ENCODE results near the gene CSH1. TPM values are rescaled to one million over a fixed set of nuclear protein-coding genes. Genes with fewer than 3 reads are reported as not detected.
"Not testable (repeated sequence)": the region's sequence is repeated elsewhere in the genome, so short reads cannot be mapped to it uniquely, and the experiment has no call there.

The CSH1 gene
- total RNA-seq, 1 experiment from 2014 or later = not detected

DNA sequence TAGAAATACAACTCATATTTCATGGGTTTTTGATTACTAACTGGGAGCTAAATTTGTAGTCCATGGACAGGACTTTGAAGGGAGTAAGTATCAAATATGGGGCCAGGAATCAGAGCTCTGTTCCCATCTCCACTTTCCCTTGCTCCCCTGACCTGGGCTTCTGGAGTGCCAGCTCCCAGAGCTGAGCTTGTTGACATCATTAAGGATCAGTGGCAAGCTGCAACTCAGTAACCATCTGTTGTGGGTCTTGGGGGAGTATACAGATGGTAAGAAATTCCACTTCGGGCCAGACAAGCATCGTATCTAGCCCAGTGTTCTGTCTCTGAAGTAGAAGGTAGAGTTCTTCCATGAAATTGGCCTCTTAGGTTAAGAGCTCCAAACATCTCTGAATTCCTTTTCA is 5.6 kb upstream of the CSH1 start:
- not testable (repeated sequence) for H3K4me3 ChIP-seq (ENCODE audit: insufficient read depth, low read depth, low read length); H3K27me3 ChIP-seq (ENCODE audit: control insufficient read depth, insufficient read depth, low read length); H3K36me3 ChIP-seq (replicated peaks; ENCODE audit: control insufficient read depth, insufficient read depth, low read length); DNase-seq

DNA sequence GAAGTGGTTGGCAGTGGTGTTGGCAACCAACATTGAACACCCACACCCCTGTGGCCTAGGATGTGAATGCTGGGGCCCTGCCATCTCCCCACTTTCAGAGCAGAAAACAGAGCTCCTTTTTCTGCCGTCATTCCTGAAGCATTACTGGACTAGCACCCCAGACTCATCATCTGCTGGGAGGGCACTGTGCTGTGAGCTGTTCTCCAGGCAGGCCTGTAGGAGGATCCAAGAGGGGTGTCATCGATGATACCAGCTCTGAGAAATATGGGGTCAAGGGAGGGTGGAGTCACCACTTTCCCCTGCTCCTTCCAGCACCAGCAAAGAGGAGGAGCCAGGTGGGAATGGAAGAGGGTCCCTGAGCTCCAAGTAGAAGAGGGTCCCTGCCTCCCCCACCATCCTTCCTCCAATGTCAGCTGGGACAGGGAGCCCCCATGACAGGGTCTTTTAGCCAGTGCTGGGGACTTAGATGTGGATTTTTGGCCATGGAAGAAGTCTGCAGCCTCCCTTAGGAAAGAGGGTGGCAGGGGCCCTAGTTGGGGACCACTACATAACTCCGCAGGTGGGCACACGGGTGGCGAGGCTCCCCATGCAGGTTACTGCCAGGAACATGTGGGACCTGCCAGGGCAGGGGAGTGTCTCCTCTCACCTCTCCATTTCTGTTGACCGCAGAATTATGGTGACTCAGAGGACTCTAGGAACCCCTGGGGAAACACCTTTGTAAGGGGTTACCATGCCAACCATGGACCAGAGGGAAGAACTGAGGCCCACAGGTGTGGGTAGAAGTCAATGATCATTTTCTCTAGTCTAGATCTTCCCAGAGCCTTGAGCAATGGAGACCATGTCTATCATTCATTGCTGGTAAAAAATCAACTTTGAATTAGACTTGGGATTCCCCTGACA is 2.8 kb upstream of the CSH1 start:
- not testable (repeated sequence) for H3K4me3 ChIP-seq (ENCODE audit: insufficient read depth, low read depth, low read length); H3K27me3 ChIP-seq (ENCODE audit: control insufficient read depth, insufficient read depth, low read length); H3K36me3 ChIP-seq (replicated peaks; ENCODE audit: control insufficient read depth, insufficient read depth, low read length); DNase-seq

DNA sequence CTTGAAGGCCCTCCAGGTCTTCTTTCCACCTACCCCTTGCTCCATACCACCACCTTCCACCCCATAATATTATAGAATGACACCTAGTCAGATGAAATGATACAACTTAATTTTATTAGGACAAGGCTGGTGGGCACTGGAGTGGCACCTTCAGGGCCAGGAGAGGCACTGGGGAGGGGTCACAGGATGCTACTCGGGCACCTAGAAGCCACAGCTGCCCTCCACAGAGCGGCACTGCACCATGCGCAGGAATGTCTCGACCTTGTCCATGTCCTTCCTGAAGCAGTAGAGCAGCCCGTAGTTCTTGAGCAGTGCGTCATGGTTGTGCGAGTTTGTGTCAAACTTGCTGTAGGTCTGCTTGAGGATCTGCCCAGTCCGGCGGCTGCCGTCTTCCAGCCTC is 1.6 kb downstream of the CSH1 start:
- not testable (repeated sequence) for H3K27me3 ChIP-seq (ENCODE audit: control insufficient read depth, insufficient read depth, low read length); DNase-seq; H3K4me3 ChIP-seq (ENCODE audit: insufficient read depth, low read depth, low read length); H3K36me3 ChIP-seq (replicated peaks; ENCODE audit: control insufficient read depth, insufficient read depth, low read length)

DNA sequence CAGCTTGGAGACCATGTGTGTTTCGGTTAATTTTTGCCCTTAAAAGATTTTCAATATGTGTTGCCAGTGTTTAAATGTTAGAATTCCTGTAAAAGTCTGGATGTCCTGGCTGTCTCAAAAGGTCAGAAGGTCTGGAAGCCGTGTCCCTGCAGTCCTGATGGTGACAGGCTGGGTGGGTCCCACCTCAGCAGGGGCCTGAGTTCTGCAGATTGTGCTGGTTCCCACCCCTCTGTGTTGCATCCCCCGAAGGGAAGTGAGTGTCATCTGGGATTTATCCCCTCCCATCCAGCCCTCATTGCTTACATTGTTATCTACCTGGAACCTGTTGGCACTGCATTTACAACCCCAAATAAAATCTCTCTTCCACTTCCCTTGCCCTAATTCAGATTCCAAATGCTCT is 2.4 kb downstream of the CSH1 start:
- DNase-seq; H3K36me3 ChIP-seq (replicated peaks; ENCODE audit: control insufficient read depth, insufficient read depth, low read length); H3K27me3 ChIP-seq (ENCODE audit: control insufficient read depth, insufficient read depth, low read length); H3K4me3 ChIP-seq (ENCODE audit: insufficient read depth, low read depth, low read length): not testable (repeated sequence)

DNA sequence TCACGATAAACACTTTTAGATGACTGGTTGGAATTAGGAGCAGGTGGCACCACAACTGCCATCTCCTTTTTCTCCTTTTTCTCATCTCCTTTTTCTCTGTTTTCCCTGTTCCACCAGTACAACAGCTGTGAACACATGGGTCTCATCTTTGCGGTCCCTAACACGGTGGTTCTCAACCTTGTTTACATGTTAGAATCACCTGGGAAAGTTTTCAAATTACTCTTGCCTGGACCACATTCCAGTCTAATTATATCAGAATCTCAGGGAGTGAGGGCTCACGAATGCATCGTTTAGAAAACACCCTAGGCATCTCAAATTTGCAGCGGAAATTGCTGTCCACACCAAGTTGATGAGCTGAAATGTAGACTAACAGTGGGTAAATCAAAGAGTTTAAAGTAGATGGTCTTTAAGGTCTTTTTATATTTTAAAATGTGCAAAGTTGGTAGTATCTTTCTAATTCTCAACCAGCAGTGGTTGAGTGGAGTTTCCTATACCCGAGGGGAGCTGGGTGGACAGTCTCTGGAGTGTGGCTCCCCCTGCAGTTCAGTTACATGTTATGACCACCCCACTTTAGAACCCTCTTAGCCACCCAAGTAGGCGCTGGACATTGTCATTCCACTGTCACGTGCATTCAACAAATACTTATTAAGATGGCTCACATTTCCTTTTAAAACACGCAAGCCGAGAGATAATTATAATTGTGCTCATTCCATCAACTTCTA is 3.9 kb downstream of the CSH1 start:
- DNase-seq = peak; percentile 46
- not testable (repeated sequence) for H3K27me3 ChIP-seq (ENCODE audit: control insufficient read depth, insufficient read depth, low read length); H3K36me3 ChIP-seq (replicated peaks; ENCODE audit: control insufficient read depth, insufficient read depth, low read length); H3K4me3 ChIP-seq (ENCODE audit: insufficient read depth, low read depth, low read length)

DNA sequence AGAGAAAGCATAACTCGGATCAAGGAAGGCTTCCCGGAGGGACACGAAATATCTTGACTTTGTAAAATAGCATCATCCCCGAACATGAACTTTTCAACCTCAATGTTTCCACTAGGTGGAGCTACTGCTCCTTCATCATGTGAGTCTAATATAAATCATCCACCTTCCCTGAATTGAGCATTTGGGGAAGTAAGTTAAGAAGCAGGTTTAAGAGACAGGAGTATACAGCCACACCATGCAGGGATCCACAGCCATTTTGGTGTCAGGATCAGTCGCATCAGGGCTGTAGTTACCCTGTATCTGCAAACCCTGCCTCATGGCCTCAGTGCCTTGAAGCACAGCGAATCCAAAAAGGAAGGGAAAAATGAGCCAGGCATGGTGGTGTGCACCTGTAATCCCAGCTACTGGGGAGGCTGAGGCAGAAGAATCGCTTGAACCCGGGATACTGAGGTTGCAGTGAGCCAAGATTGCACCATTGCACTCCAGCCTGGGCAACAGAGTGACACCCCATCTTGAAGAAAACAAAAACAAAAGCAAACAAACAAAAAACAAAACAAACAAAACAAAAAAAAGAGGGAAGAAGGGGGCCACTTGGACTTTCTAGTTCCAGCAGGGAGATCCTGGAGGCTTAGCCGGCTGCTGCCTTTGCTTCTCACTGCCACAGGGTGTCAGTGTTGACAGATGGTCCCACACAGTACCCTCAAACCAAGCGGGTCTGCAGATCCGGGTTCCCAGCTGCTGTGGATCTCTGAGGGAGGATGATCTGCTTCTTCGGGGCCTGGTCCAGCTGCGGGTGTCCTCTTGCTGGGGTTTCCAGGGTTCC is 7.1 kb downstream of the CSH1 start:
- not testable (repeated sequence) for H3K4me3 ChIP-seq (ENCODE audit: insufficient read depth, low read depth, low read length); H3K36me3 ChIP-seq (replicated peaks; ENCODE audit: control insufficient read depth, insufficient read depth, low read length)
- DNase-seq = peak; percentile 42

DNA sequence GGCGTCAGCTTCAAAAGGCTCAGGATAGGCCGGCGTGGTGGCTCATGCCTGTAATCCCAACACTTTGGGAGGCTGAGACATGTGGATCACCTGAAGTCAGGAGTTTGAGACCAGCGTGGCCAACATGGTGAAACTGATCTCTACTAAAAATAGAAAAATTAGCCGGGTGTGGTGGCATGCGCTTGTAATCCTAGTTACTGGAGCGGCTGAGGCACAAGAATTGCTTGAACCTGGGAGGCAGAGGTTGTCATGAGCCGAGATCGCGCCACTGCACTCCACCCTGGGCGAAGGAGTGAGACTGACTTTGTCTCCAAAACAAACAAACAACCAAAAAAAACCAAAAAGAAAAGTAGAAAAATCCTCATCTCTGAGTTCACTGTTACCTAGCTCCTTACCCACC is 11.3 kb downstream of the CSH1 start:
- H3K27me3 ChIP-seq (ENCODE audit: control insufficient read depth, insufficient read depth, low read length); DNase-seq; H3K4me3 ChIP-seq (ENCODE audit: insufficient read depth, low read depth, low read length); H3K36me3 ChIP-seq (replicated peaks; ENCODE audit: control insufficient read depth, insufficient read depth, low read length): not testable (repeated sequence)

More for the DNA sequence above, 7.1 kb downstream of the CSH1 start:
- not testable (repeated sequence) for H3K27me3 ChIP-seq (ENCODE audit: control insufficient read depth, insufficient read depth, low read length)

DNA sequence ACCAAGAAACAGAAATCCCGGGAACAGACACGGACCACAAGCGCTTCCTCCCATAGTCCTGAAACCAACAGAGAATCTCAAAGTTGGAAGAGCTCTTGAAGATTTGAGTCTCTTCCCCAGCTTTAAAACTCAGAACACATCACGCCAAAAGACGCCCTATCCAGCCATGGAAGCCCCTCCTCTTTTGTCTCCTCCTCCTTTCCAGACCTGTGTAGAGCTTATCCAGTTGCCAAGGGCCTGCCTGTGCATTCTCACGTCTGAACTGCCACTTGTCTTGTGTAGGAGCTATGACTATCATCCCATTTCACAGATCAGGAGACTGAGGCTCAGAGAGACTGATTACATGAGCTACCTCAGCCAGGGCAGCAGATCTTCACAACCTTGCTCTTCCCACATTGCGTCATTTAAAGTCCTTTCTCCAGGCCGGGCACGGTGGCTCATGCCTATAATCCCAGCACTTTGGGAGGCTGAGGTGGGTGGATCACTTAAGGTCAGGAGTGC is 13.7 kb downstream of the CSH1 start:
- H3K36me3 ChIP-seq (replicated peaks; ENCODE audit: control insufficient read depth, insufficient read depth, low read length) = not testable (repeated sequence)

DNA sequence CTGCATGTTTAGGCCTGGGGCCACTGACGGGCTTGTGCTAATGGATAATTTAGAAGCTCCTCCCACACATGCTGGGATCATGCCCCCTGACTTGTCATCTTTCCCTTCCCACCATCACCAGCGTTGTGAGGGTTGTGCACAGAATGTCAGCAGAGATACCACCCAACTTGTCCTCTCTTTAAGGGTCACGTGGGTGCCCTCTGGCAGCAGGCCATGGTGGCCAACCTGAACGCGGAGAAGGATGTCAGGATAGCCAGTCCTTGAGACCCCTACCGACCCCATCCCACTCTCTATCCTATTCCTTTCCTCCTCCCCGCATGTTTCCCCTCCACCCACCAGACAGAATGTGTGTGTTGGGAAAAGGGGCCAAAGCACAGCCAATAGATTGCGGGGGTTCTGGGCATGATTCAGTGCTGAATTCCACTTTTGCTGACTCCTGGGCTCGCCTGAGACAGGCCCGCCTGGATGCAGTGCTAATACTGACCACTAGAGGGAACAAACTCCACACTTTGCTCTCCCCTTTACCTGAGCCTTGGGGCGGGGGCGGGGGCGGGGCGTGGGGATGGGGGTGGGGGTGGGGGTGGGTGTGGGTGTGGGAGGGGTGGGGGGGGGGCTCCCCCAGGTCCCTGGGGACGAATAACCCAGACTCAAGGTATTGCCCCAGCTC is 14.3 kb downstream of the CSH1 start, which contains the start of gene GH2:
Gene GH2 (minus strand): TSS at position 10 of the 667 bp plus-strand sequence. CDS start 143 bp downstream, outside the sequence.
- DNase-seq = peak; percentile 91
- no peaks in the 10 kb centered on the region for H3K36me3 ChIP-seq (replicated peaks; ENCODE audit: control insufficient read depth, insufficient read depth, low read length)
- H3K4me3 ChIP-seq (ENCODE audit: insufficient read depth, low read depth, low read length) = no peak within 1 kb of the TSS
- no peaks in the 10 kb centered on the region for H3K27me3 ChIP-seq (ENCODE audit: control insufficient read depth, insufficient read depth, low read length)

More for the DNA sequence above, 13.7 kb downstream of the CSH1 start:
- peak; percentile 19 for DNase-seq
- H3K4me3 ChIP-seq (ENCODE audit: insufficient read depth, low read depth, low read length); H3K27me3 ChIP-seq (ENCODE audit: control insufficient read depth, insufficient read depth, low read length): not testable (repeated sequence)

DNA sequence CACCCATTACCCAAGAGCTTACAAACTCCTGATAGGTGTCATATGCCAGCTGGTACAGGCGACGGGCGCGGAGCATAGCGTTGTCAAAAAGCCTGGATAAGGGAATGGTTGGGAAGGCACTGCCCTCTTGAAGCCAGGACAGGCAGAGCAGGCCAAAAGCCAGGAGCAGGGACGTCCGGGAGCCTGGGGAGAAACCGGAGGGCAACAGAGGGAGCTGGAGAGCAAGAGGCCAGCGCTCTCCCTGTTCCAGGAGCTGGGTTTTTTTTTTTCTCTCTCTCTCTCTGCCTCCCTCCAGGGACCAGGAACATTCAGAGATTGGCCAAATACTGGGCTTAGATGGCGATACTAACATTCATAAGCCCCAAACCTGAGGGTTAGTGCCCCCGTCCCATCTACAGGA is 15.0 kb downstream of the CSH1 start:
- peak; percentile 77 for DNase-seq
- not testable (repeated sequence) for H3K36me3 ChIP-seq (replicated peaks; ENCODE audit: control insufficient read depth, insufficient read depth, low read length); H3K4me3 ChIP-seq (ENCODE audit: insufficient read depth, low read depth, low read length); H3K27me3 ChIP-seq (ENCODE audit: control insufficient read depth, insufficient read depth, low read length)

DNA sequence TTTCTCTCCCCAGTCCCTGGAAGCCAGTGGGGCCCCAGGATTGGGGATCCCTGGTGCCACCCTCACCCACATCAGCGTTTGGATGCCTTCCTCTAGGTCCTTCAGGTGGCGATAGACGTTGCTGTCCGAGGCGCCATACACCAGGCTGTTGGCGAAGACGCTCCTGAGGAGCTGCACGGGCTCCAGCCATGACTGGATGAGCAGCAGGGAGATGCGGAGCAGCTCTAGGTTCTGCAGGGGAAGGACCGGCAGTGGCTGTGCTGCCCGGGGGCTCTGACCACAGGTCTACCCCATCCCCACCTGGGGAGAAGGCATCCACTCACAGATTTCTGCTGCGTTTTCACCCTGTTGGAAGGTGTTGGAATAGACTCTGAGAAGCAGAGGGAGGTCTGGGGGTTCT is 15.7 kb downstream of the CSH1 start:
- Histone ChIP-seq H3K36me3 (replicated peaks; ENCODE audit: control insufficient read depth, insufficient read depth, low read length) (no peaks in the 10 kb centered on the region), H3K4me3 (ENCODE audit: insufficient read depth, low read depth, low read length) (no peak overlapping the region), H3K27me3 (ENCODE audit: control insufficient read depth, insufficient read depth, low read length) (no peaks in the 10 kb centered on the region)
- DNase-seq = peak; percentile 35

DNA sequence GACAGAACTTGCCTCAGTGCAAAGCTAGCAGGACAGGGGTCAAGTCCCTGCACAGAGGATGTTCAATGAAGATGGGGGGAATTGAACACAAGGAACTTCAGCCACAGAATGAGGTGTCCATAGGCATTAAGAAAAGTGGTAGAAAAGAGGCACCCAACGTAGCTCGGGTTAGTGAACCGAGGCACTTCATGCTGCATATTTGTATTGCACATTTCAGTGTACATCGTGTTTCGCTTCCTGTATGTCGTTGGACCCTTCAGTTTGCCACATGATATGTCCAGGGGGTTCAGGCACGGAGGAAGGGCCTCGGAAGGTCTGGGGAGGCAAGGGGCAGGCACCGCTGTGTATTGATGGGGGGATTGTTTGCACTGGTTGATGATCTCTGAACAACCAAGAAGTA is 18.0 kb downstream of the CSH1 start:
- not testable (repeated sequence) for H3K27me3 ChIP-seq (ENCODE audit: control insufficient read depth, insufficient read depth, low read length); DNase-seq; H3K4me3 ChIP-seq (ENCODE audit: insufficient read depth, low read depth, low read length); H3K36me3 ChIP-seq (replicated peaks; ENCODE audit: control insufficient read depth, insufficient read depth, low read length)

DNA sequence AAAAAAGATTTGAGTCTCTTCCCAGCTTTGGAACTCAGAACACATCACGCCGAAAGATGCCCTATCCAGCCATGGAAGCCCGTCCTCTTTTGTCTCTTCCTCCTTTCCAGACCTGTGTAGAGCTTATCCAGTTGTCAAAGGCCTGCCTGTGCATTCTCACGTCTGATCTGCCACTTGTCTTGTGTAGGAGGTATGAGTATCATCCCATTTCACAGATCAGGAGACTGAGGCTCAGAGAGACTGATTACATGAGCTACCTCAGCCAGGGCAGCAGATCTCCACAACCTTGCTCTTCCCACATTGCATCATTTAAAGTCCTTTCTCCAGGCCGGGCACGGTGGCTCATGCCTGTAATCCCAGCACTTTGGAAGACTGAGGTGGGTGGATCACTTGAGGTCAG is 21.7 kb downstream of the CSH1 start:
- not testable (repeated sequence) for DNase-seq; H3K4me3 ChIP-seq (ENCODE audit: insufficient read depth, low read depth, low read length); H3K27me3 ChIP-seq (ENCODE audit: control insufficient read depth, insufficient read depth, low read length); H3K36me3 ChIP-seq (replicated peaks; ENCODE audit: control insufficient read depth, insufficient read depth, low read length)

DNA sequence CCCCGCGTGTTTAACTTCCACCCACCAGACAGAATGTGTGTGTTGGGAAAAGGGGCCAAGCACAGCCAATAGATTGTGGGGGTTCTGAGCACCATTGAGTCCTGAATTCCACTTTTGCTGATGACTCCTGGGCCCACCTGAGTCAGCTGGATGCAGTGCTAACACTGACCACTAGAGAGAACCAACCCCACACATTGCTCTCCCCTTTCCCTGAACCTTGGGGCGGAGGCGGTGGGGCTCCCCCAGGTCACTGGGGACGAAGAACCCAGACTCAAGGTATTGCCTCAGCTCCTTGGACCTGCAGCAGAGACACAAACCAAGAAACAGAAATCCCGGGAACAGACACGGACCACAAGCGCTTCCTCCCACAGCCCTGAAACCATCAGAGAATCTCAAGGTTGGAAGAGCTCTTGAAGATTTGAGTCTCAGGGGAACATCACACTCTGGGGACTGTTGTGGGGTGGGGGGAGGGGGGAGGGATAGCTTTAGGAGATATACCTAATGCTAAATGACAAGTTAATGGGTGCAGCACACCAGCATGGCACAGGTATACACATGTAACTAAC is 22.2 kb downstream of the CSH1 start:
- DNase-seq; H3K27me3 ChIP-seq (ENCODE audit: control insufficient read depth, insufficient read depth, low read length); H3K4me3 ChIP-seq (ENCODE audit: insufficient read depth, low read depth, low read length); H3K36me3 ChIP-seq (replicated peaks; ENCODE audit: control insufficient read depth, insufficient read depth, low read length): not testable (repeated sequence)
